Transverse colon (tissue), 3 donors: ENCODE data around the gene MBTPS1.

Experiments
- EP300 ChIP-seq: sonication (generic); formaldehyde crosslinking; IDR thresholded peaks from one replicate; pipeline ENCODE4 v1.6.1; 2017; ENCODE audit warnings: antibody characterized with exemption, low read depth
- POLR2A ChIP-seq: fragments of 450-650 bp; IDR thresholded peaks from one replicate; pipeline ENCODE4 v1.6.1; 2016; ENCODE audit warnings: antibody characterized with exemption, mild to moderate bottlenecking, moderate library complexity
- TF ChIP-seq, protein P1 (sequence below), 5 experiments: fragments of 200-600 bp in 3 of 5; fragments of 450-650 bp in 2 of 5; sonication (generic) in 3 of 5; IDR thresholded peaks; 1 replicate in 2 of 5; 2 replicates in 3 of 5; pipeline ENCODE4 v1.5.1; 2016 to 2017; ENCODE audit warnings: antibody characterized with exemption in 5 of 5, inconsistent platforms in 3 of 5, mild to moderate bottlenecking in 2 of 5, moderate library complexity in 1 of 5

GRCh38 chr16:84045001-84045817, 71.5 kb downstream of the MBTPS1 start:
- TF ChIP-seq EP300 (no peak), POLR2A (no peak)
- TF ChIP-seq, protein P1, sequence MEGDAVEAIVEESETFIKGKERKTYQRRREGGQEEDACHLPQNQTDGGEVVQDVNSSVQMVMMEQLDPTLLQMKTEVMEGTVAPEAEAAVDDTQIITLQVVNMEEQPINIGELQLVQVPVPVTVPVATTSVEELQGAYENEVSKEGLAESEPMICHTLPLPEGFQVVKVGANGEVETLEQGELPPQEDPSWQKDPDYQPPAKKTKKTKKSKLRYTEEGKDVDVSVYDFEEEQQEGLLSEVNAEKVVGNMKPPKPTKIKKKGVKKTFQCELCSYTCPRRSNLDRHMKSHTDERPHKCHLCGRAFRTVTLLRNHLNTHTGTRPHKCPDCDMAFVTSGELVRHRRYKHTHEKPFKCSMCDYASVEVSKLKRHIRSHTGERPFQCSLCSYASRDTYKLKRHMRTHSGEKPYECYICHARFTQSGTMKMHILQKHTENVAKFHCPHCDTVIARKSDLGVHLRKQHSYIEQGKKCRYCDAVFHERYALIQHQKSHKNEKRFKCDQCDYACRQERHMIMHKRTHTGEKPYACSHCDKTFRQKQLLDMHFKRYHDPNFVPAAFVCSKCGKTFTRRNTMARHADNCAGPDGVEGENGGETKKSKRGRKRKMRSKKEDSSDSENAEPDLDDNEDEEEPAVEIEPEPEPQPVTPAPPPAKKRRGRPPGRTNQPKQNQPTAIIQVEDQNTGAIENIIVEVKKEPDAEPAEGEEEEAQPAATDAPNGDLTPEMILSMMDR (IDR thresholded peaks at IDR 0.05): no peak
